ENCODE results near the gene IST1.
A peak's percentile ranks its signal among the peaks of the same experiment; 100 is the strongest.

The IST1 gene

GRCh38 chr16:71945616-71946015, 50.3 kb downstream of the IST1 start:
- no peak for DNase-seq (ENCODE audit: low spot score)
- TF ChIP-seq, protein P1, sequence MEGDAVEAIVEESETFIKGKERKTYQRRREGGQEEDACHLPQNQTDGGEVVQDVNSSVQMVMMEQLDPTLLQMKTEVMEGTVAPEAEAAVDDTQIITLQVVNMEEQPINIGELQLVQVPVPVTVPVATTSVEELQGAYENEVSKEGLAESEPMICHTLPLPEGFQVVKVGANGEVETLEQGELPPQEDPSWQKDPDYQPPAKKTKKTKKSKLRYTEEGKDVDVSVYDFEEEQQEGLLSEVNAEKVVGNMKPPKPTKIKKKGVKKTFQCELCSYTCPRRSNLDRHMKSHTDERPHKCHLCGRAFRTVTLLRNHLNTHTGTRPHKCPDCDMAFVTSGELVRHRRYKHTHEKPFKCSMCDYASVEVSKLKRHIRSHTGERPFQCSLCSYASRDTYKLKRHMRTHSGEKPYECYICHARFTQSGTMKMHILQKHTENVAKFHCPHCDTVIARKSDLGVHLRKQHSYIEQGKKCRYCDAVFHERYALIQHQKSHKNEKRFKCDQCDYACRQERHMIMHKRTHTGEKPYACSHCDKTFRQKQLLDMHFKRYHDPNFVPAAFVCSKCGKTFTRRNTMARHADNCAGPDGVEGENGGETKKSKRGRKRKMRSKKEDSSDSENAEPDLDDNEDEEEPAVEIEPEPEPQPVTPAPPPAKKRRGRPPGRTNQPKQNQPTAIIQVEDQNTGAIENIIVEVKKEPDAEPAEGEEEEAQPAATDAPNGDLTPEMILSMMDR (IDR thresholded peaks at IDR 0.05; ENCODE audit: extremely low read depth, missing control alignments): no peak

GRCh38 chr16:71952825-71953224, 57.5 kb downstream of the IST1 start:
- TF ChIP-seq, protein P1 (IDR thresholded peaks at IDR 0.05; ENCODE audit: extremely low read depth, missing control alignments): no peak
- no peak for DNase-seq (ENCODE audit: low spot score)

GRCh38 chr16:71954180-71954579, 58.8 kb downstream of the IST1 start:
- TF ChIP-seq, protein P1 (IDR thresholded peaks at IDR 0.05; ENCODE audit: extremely low read depth, missing control alignments): no peak
- no peak for DNase-seq (ENCODE audit: low spot score)

- DNase-seq (ENCODE audit: low spot score): no peak
- TF ChIP-seq, protein P1 (IDR thresholded peaks at IDR 0.05; ENCODE audit: extremely low read depth, missing control alignments): no peak
Observed at GRCh38 chr16:71954699-71955195, 59.4 kb downstream of the IST1 start.

GRCh38 chr16:71956486-71956885, 61.2 kb downstream of the IST1 start:
- no peak for DNase-seq (ENCODE audit: low spot score)
- TF ChIP-seq, protein P1 (IDR thresholded peaks at IDR 0.05; ENCODE audit: extremely low read depth, missing control alignments): no peak

- TF ChIP-seq, protein P1 (IDR thresholded peaks at IDR 0.05; ENCODE audit: extremely low read depth, missing control alignments): peak; percentile 87
- peak; percentile 80 for DNase-seq (ENCODE audit: low spot score)
Observed at GRCh38 chr16:71961066-71962039, 66.0 kb downstream of the IST1 start.

DNA sequence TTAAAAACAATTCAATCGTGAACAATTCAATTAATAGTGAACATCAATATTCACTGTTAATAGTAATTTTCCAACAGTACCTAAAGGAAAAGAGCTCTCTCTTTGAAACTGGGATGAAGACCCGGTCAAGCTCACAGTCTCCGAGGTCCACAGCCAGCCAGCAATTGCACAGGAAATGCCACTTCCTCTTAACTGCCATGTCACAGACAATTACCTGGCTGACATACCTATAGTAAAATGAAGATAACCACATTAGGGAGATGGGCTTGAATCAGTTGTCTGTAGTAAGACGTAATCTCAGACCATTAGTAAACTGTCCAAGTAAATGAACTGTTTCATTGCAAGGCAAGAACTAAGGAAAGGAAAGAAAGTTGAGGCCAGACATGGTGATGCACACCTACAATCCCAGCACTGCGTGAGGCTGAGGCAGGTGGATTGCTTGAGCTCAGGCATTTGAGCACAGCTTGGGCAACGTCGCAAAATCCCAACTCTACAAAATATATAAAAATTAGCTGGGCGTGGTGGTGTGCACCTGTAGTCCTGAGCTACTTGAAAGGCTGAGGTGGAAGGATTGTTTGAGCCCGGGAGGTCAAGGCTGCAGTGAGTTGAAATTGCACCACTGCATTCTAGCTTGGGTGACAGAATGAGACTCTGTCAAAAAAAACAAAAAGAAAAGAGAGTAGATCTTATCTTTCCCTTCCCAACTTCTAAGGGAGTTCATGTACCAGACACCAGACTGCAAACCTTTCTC, 68.0 kb downstream of the IST1 start:
- TF ChIP-seq, protein P1 (IDR thresholded peaks at IDR 0.05; ENCODE audit: extremely low read depth, missing control alignments): no peak
- no peak for DNase-seq (ENCODE audit: low spot score)
